OCI-LY7 (cell line): ENCODE measurements around the gene FZD10. TPM values are rescaled to one million over a fixed set of nuclear protein-coding genes. Genes with fewer than 3 reads are reported as not detected.

ENCODE experiments used
- BruUV-seq: library from RNA; stranded (reverse); fragments of 400-500 nt; replicated peaks from 2 replicates; lab custom pipeline; 2021; lab: Mats Ljungman, UMichigan
- CTCF ChIA-PET: fragments of 300-600 bp; sonication (Branson Sonifier 250); formaldehyde crosslinking; loops from one replicate; lab custom pipeline; 2022; ENCODE audit warnings: antibody characterized with exemption; ENCODE audit not compliant: unreplicated experiment; lab: Charles Lee
- POLR2A ChIA-PET: fragments of 300-600 bp; sonication (Branson Sonifier 250); formaldehyde crosslinking; loops from one replicate; lab custom pipeline; 2022; ENCODE audit warnings: antibody characterized with exemption; lab: Charles Lee
- DNase-seq: peaks from one replicate; pipeline ENCODE4 v3.0.0-alpha.2; 2015; ENCODE audit warnings: low spot score
- H2AFZ ChIP-seq: fragments of 200-600 bp; sonication (generic), shearing (Covaris generic); 2 replicates; pipeline ENCODE4 v1.6.1; 2014; ENCODE audit warnings: mild to moderate bottlenecking, antibody characterized with exemption, low read length, moderate library complexity
- H3K27ac ChIP-seq: fragments of 200-600 bp; sonication (generic); 2 replicates; pipeline ENCODE4 v1.5.1; 2014; ENCODE audit warnings: mixed run types, low read depth, mild to moderate bottlenecking, moderate library complexity, low read length, inconsistent platforms; ENCODE audit not compliant: poor library complexity, severe bottlenecking
- H3K36me3 ChIP-seq: fragments of 200-600 bp; sonication (generic); 2 replicates; pipeline ENCODE4 v1.6.1; 2014; ENCODE audit warnings: mild to moderate bottlenecking, antibody characterized with exemption, low read length, moderate library complexity, mixed read lengths; ENCODE audit not compliant: insufficient read depth
- H3K4me1 ChIP-seq: fragments of 200-600 bp; sonication (generic); 2 replicates; pipeline ENCODE4 v1.5.1; 2014; ENCODE audit warnings: mild to moderate bottlenecking, low read length; ENCODE audit not compliant: insufficient read depth, poor library complexity, severe bottlenecking
- H3K4me2 ChIP-seq: fragments of 200-600 bp; sonication (generic); 2 replicates; pipeline ENCODE4 v1.6.1; 2014; ENCODE audit warnings: mild to moderate bottlenecking, low read length
- H3K4me3 ChIP-seq: fragments of 200-600 bp; sonication (generic); 2 replicates; pipeline ENCODE4 v1.5.1; 2014; ENCODE audit warnings: mild to moderate bottlenecking, low read depth, low read length; ENCODE audit not compliant: poor library complexity, severe bottlenecking
- H3K79me2 ChIP-seq: fragments of 200-600 bp; sonication (generic); 2 replicates; pipeline ENCODE4 v1.6.1; 2016; ENCODE audit warnings: low read depth, mild to moderate bottlenecking, low read length, moderate library complexity, mixed read lengths; ENCODE audit not compliant: insufficient read depth
- H3K9me2 ChIP-seq: fragments of 200-600 bp; sonication (generic); 2 replicates; pipeline ENCODE4 v1.6.1; 2016; ENCODE audit warnings: mild to moderate bottlenecking, low read length, mixed read lengths; ENCODE audit not compliant: insufficient read depth
- H3K9me3 ChIP-seq: fragments of 200-600 bp; sonication (generic); 2 replicates; pipeline ENCODE4 v1.6.1; 2014; ENCODE audit warnings: mild to moderate bottlenecking, mixed run types, low read length, mixed read lengths
- H4K20me1 ChIP-seq: fragments of 200-600 bp; sonication (generic); 2 replicates; pipeline ENCODE4 v1.6.1; 2014; ENCODE audit warnings: mild to moderate bottlenecking, antibody characterized with exemption, low read length, moderate library complexity, mixed read lengths; ENCODE audit not compliant: insufficient read depth
- CTCF ChIP-seq: fragments of 200-600 bp; sonication (generic); conservative IDR thresholded peaks from 2 replicates; pipeline ENCODE4 v1.5.1; 2014; ENCODE audit warnings: mild to moderate bottlenecking, antibody characterized with exemption, low read length, moderate library complexity, mixed read lengths
- EZH2phosphoT487 ChIP-seq: fragments of 200-600 bp; sonication (generic); IDR thresholded peaks from 2 replicates; pipeline ENCODE4 v1.6.1; 2018; ENCODE audit warnings: low read depth, borderline replicate concordance, mild to moderate bottlenecking, mixed run types, antibody characterized with exemption, low read length, moderate library complexity, mixed read lengths
- intact Hi-C: fragments of 100-400 bp; cut with micrococcal nuclease; formaldehyde crosslinking; loops from one replicate; pipeline ENCODE4 v1.10.0; 2022; ENCODE audit not compliant: unreplicated experiment
- total RNA-seq, 2 experiments: library from RNA; depleted of rRNA in 1 of 2; stranded (reverse); fragments of >200 nt in 1 of 2; shearing (Covaris generic) in 1 of 2; gene quantifications; 2 replicates each; pipeline ENCODE4 v1.2.3, GENCODE V29; 2014 to 2022

FZD10 gene
- total RNA-seq, 2 experiments from 2014 or later, result not detected

DNA sequence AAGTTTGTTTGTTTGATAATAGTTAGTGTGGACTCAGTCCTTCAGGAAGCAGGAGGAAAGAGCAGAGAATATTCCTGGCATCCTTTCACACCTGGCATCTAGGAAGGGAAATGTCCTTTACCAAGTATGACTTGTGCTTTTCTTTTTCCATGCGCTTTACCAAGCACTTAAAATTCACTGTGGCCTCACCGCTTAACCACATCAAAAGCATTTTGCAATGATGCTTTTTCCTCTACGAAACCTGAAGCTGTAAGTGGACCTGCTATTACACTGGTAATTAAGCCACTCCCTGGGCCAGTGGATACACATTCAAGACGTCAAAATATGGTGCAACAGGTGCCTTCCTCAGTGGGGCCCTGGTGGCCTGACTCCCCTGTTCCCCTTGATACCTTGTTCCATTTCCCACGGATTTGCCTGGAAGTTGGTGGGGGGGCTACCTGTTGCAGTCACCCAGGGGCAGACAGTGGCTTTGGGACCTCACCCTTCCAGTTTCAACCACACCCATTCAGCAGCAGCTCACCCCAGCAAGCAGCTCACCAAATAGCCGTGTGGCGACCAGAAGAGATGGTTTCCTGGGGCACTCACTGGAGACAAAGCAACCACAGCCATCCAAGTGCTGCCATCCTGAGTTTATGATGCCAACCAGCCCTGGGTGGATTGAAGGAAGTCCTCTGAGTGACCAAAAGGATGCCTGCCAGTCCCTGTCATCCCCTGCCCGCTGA is 14.2 kb upstream of the FZD10 start:
- H2AFZ ChIP-seq, result no peak overlapping the region
- H3K9me3 ChIP-seq, result no peaks in the 10 kb centered on the region
- no peaks in the 10 kb centered on the region for H3K4me1 ChIP-seq
- TF ChIP-seq CTCF (no peak), EZH2phosphoT487 (no peak)
- no peak overlapping the region for H3K27ac ChIP-seq
- no peak overlapping the region for H3K4me3 ChIP-seq
- no peaks in the 10 kb centered on the region for H3K36me3 ChIP-seq
- no peak overlapping the region for H3K4me2 ChIP-seq
- no peak for DNase-seq
- no TSS peak for BruUV-seq
- POLR2A ChIA-PET, result interaction anchor here (0.5 kb wide), 1 partner anchor 110 kb away, joined by 3 read pairs; no protein-coding TSS in a partner anchor
- CTCF ChIA-PET, result no interaction called here
- H4K20me1 ChIP-seq, result no peaks in the 10 kb centered on the region
- H3K9me2 ChIP-seq, result no peaks in the 10 kb centered on the region
- no peaks in the 10 kb centered on the region for H3K79me2 ChIP-seq
- intact Hi-C loops, result no loop called here

GRCh38 chr12:130151846-130152245 is 10.4 kb upstream of the FZD10 start:
- TF ChIP-seq EZH2phosphoT487, result no peak
- TF ChIP-seq CTCF, result no peak
- Histone ChIP-seq H2AFZ (no peak overlapping the region), H3K9me2 (no peaks in the 10 kb centered on the region), H3K4me1 (no peaks in the 10 kb centered on the region), H3K4me2 (no peak overlapping the region), H3K4me3 (no peak overlapping the region), H3K9me3 (no peaks in the 10 kb centered on the region), H3K79me2 (no peaks in the 10 kb centered on the region), H3K27ac (no peak overlapping the region), H3K36me3 (no peaks in the 10 kb centered on the region), H4K20me1 (no peaks in the 10 kb centered on the region)
- POLR2A ChIA-PET, result no interaction called here
- CTCF ChIA-PET, result no interaction called here
- DNase-seq, result no peak
- BruUV-seq, result no TSS peak
- intact Hi-C loops, result no loop called here

DNA sequence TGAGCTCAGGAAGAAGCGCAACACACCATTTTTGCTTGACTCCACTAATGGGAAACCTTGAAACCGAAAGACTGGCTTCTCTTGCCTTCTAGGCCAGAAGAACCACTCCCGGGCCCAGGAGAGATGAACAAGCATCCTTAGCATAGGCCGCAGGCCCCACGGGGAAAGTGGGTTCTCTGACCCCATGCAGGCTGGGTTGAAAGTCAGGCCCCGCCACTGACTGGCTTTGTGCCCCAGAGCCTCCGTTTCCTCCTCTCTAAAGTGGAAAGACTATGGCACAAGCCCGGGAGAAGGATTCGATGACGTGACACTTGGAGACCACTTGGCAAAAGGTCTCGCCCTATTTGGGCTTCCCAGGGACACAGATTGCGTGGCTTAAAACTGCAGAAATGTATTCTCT is 9.9 kb upstream of the FZD10 start:
- no peak overlapping the region for H3K4me2 ChIP-seq
- ChIA-PET POLR2A (no interaction called here), CTCF (no interaction called here)
- no peak overlapping the region for H3K27ac ChIP-seq
- no peaks in the 10 kb centered on the region for H3K9me3 ChIP-seq
- H3K79me2 ChIP-seq, result no peaks in the 10 kb centered on the region
- no peak for DNase-seq
- no peaks in the 10 kb centered on the region for H4K20me1 ChIP-seq
- H3K9me2 ChIP-seq, result no peaks in the 10 kb centered on the region
- intact Hi-C loops, result no loop called here
- no peaks in the 10 kb centered on the region for H3K4me1 ChIP-seq
- no peaks in the 10 kb centered on the region for H3K36me3 ChIP-seq
- no TSS peak for BruUV-seq
- H3K4me3 ChIP-seq, result no peak overlapping the region
- TF ChIP-seq EZH2phosphoT487 (no peak), CTCF (no peak)
- no peak overlapping the region for H2AFZ ChIP-seq
